Sciatic nerve (tissue), 2 donors: Measurements from ENCODE around the gene SLC17A5. TPM values are rescaled to one million over a fixed set of nuclear protein-coding genes. Genes with fewer than 3 reads are reported as not detected.
"Not testable (repeated sequence)": the region's sequence is repeated elsewhere in the genome, so short reads cannot be mapped to it uniquely, and the experiment has no call there.

Source experiments
- ATAC-seq: fragments of 200-7000 bp; cut with Tn5 transposase; one replicate; pipeline ENCODE4 v1.9.1; 2020; ENCODE audit warnings: mild to moderate bottlenecking, moderate library complexity
- DNase-seq: peaks from one replicate; pipeline ENCODE4 v3.0.0-alpha.2; 2020; ENCODE audit warnings: low spot score
- intact Hi-C: fragments of 100-400 bp; cut with DNase I; formaldehyde crosslinking; loops from one replicate; pipeline ENCODE4 v1.14.2; 2022
- total RNA-seq: library from RNA; stranded (reverse); fragmentation: NEBNext Ultra II Directional; extraction: Animal tissue kit (Norgen Biotek cat#: 25700); gene quantifications from one replicate; pipeline ENCODE4 v1.2.1, GENCODE V29; 2021
- donor health status: DM: no; HTN: no; CAD: no.
- donor health status: DM: no; HTN: no; CAD: no.

Gene SLC17A5
- total RNA-seq, 1 donor from 2014 or later: 13.6 TPM

GRCh38 chr6:73556836-73557235, 97.0 kb downstream of the SLC17A5 start:
- intact Hi-C loops: no loop called here
- no peak for ATAC-seq
- DNase-seq: no peak

- DNase-seq, intact Hi-C loops, ATAC-seq: not testable (repeated sequence)
Observed at GRCh38 chr6:73555380-73555949, 98.3 kb downstream of the SLC17A5 start.

- DNase-seq, ATAC-seq, intact Hi-C loops: not testable (repeated sequence)
Observed at GRCh38 chr6:73551115-73551514, 102.7 kb downstream of the SLC17A5 start.

- ATAC-seq (no peak), DNase-seq (peak; percentile 28)
- intact Hi-C loops: no loop called here
Observed at GRCh38 chr6:73548458-73549446, 105.0 kb downstream of the SLC17A5 start.

GRCh38 chr6:73547036-73547435, 106.8 kb downstream of the SLC17A5 start:
- intact Hi-C loops: no loop called here
- DNase-seq (no peak), ATAC-seq (no peak)

Other genes with a start within 250 kb of the SLC17A5 start
- gene CGAS, start 201.7 kb downstream of the SLC17A5 start, total RNA-seq: 7.5 TPM
- 34.6 TPM for gene MTO1, start 192.3 kb downstream of the SLC17A5 start, total RNA-seq
- 6,940 TPM for gene EEF1A1, start 133.0 kb downstream of the SLC17A5 start, total RNA-seq
- gene CD109, start 42.2 kb upstream of the SLC17A5 start, total RNA-seq: 14.8 TPM